Measurements from ENCODE around the gene FCRLB. TPM values are rescaled to one million over a fixed set of nuclear protein-coding genes. Genes with fewer than 3 reads are reported as not detected.

The FCRLB gene
- total and polyA plus RNA-seq, 4 donors = 0.33 to 2.9 (median 0.57) TPM

DNA sequence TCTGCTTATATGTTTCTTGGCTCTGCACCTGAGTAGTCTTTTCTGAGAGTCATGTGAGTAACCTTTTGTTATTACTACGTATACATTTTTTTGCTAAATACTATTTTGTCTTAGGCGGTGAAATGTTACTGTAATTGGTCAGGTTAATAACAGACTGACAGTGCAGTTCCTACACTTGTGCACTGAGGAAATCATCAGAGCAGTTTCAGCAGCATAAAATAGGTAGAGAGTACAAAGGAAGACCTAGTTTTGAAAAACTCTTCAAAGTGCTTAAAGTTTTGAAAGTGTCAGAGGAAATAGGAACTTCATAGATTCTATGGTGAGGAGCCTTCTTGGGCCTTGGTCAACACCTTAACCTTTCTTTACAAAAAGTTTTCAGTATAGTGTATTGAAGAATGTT, 55.9 kb downstream of the FCRLB start:
- Histone ChIP-seq H3K27me3 (ENCODE audit: control insufficient read depth in 4 of 4, insufficient read depth in 4 of 4, low read length in 3 of 4) (no peaks in the 10 kb centered on the region), H3K9ac (ENCODE audit: low read depth in 1 of 2, low read length in 2 of 2) (no peak overlapping the region), H3K9me3 (ENCODE audit: control insufficient read depth in 4 of 4, low read length in 3 of 4) (no peaks in the 10 kb centered on the region), H3K27ac (ENCODE audit: low read depth in 1 of 2, low read length in 2 of 2) (no peak overlapping the region), H3K4me3 (ENCODE audit: low read depth in 1 of 3, low read length in 3 of 3) (no peak overlapping the region), H3K4me1 (ENCODE audit: control insufficient read depth in 4 of 4, insufficient read depth in 4 of 4, low read length in 3 of 4) (peaks cover 0 to 9% (median 2%) of the 10 kb centered on the region in 4 donors), H3K36me3 (ENCODE audit: control insufficient read depth in 4 of 4, insufficient read depth in 3 of 4, low read depth in 1 of 4, low read length in 3 of 4) (peaks cover 0 to 11% (median 7%) of the 10 kb centered on the region in 4 donors)
- TF ChIP-seq SP1 (IDR thresholded peaks at IDR 0.05) (no peak), JUND (IDR thresholded peaks at IDR 0.05) (no peak), EGR1 (IDR thresholded peaks at IDR 0.05; ENCODE audit: low read depth in 2 of 2) (no peak), FOXA1 (IDR thresholded peaks at IDR 0.05) (no peak), GABPA (IDR thresholded peaks at IDR 0.05 in 1 of 2, conservative IDR thresholded peaks at IDR 0.05 in 1 of 2) (no peak), RAD21 (IDR thresholded peaks at IDR 0.05) (no peak), TAF1 (conservative IDR thresholded peaks at IDR 0.05) (no peak), RXRA (IDR thresholded peaks at IDR 0.05) (no peak), HNF4G (IDR thresholded peaks at IDR 0.05) (no peak), NR2F2 (IDR thresholded peaks at IDR 0.05) (no peak), HNF4A (conservative IDR thresholded peaks at IDR 0.05) (no peak), FOXA2 (IDR thresholded peaks at IDR 0.05) (no peak), YY1 (IDR thresholded peaks at IDR 0.05) (no peak)
- TF ChIP-seq, protein P1, sequence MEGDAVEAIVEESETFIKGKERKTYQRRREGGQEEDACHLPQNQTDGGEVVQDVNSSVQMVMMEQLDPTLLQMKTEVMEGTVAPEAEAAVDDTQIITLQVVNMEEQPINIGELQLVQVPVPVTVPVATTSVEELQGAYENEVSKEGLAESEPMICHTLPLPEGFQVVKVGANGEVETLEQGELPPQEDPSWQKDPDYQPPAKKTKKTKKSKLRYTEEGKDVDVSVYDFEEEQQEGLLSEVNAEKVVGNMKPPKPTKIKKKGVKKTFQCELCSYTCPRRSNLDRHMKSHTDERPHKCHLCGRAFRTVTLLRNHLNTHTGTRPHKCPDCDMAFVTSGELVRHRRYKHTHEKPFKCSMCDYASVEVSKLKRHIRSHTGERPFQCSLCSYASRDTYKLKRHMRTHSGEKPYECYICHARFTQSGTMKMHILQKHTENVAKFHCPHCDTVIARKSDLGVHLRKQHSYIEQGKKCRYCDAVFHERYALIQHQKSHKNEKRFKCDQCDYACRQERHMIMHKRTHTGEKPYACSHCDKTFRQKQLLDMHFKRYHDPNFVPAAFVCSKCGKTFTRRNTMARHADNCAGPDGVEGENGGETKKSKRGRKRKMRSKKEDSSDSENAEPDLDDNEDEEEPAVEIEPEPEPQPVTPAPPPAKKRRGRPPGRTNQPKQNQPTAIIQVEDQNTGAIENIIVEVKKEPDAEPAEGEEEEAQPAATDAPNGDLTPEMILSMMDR (IDR thresholded peaks at IDR 0.05; ENCODE audit: low read depth, low read length, missing input control) = no peak
- TF ChIP-seq, protein P2, sequence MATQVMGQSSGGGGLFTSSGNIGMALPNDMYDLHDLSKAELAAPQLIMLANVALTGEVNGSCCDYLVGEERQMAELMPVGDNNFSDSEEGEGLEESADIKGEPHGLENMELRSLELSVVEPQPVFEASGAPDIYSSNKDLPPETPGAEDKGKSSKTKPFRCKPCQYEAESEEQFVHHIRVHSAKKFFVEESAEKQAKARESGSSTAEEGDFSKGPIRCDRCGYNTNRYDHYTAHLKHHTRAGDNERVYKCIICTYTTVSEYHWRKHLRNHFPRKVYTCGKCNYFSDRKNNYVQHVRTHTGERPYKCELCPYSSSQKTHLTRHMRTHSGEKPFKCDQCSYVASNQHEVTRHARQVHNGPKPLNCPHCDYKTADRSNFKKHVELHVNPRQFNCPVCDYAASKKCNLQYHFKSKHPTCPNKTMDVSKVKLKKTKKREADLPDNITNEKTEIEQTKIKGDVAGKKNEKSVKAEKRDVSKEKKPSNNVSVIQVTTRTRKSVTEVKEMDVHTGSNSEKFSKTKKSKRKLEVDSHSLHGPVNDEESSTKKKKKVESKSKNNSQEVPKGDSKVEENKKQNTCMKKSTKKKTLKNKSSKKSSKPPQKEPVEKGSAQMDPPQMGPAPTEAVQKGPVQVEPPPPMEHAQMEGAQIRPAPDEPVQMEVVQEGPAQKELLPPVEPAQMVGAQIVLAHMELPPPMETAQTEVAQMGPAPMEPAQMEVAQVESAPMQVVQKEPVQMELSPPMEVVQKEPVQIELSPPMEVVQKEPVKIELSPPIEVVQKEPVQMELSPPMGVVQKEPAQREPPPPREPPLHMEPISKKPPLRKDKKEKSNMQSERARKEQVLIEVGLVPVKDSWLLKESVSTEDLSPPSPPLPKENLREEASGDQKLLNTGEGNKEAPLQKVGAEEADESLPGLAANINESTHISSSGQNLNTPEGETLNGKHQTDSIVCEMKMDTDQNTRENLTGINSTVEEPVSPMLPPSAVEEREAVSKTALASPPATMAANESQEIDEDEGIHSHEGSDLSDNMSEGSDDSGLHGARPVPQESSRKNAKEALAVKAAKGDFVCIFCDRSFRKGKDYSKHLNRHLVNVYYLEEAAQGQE (IDR thresholded peaks at IDR 0.05) = no peak
- TF ChIP-seq, protein P3, sequence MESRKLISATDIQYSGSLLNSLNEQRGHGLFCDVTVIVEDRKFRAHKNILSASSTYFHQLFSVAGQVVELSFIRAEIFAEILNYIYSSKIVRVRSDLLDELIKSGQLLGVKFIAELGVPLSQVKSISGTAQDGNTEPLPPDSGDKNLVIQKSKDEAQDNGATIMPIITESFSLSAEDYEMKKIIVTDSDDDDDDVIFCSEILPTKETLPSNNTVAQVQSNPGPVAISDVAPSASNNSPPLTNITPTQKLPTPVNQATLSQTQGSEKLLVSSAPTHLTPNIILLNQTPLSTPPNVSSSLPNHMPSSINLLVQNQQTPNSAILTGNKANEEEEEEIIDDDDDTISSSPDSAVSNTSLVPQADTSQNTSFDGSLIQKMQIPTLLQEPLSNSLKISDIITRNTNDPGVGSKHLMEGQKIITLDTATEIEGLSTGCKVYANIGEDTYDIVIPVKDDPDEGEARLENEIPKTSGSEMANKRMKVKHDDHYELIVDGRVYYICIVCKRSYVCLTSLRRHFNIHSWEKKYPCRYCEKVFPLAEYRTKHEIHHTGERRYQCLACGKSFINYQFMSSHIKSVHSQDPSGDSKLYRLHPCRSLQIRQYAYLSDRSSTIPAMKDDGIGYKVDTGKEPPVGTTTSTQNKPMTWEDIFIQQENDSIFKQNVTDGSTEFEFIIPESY (IDR thresholded peaks at IDR 0.05) = no peak
- TF ChIP-seq, protein P4, sequence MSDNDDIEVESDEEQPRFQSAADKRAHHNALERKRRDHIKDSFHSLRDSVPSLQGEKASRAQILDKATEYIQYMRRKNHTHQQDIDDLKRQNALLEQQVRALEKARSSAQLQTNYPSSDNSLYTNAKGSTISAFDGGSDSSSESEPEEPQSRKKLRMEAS (IDR thresholded peaks at IDR 0.05) = no peak
- TF ChIP-seq, protein P5, sequence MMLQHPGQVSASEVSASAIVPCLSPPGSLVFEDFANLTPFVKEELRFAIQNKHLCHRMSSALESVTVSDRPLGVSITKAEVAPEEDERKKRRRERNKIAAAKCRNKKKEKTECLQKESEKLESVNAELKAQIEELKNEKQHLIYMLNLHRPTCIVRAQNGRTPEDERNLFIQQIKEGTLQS (IDR thresholded peaks at IDR 0.05) = no peak
- 92% methylated on average over 2 of the region's 2 CpGs for WGBS
- no peak for DNase-seq (ENCODE audit: low spot score)

Small RNA genes lying within 50 kb of the gene (small RNA-seq; reads per million reads assigned to genes)
- gene RF00019 (not detected), gene RN7SL466P (not detected)

Other genes starting within 250 kb of the FCRLB start
- 10 to 100 TPM; 15.5 to 16.0 TPM for gene FCGR2A, start 216.1 kb upstream of the FCRLB start, total RNA-seq
- 1 to 10 TPM; 2.9 to 7.5 TPM for gene FCGR2A, start 216.1 kb upstream of the FCRLB start, polyA plus RNA-seq
- 1 to 10 TPM; 2.4 to 3.1 TPM for gene HSPA6, start 197.0 kb upstream of the FCRLB start, total RNA-seq
- gene HSPA6, start 197.0 kb upstream of the FCRLB start, polyA plus RNA-seq = under 1 TPM; 0.44 to 0.63 TPM
- 10 to 100 TPM; 37.7 to 70.1 TPM for gene FCGR3A, start 171.7 kb upstream of the FCRLB start, total RNA-seq
- 10 to 100 TPM in 1 of 2 donors, 1 to 10 TPM in 1; 9.8 to 60.7 TPM for gene FCGR3A, start 171.7 kb upstream of the FCRLB start, polyA plus RNA-seq
- gene FCGR3B, start 90.4 kb upstream of the FCRLB start, total RNA-seq = 1 to 10 TPM; 6.0 to 9.2 TPM
- gene FCGR3B, start 90.4 kb upstream of the FCRLB start, polyA plus RNA-seq = 1 to 10 TPM in 1 of 2 donors, under 1 TPM in 1; 0.64 to 2.2 TPM
- gene FCGR2B, start 58.4 kb upstream of the FCRLB start, total RNA-seq = 10 to 100 TPM in 1 of 2 donors, 1 to 10 TPM in 1; 7.9 to 31.6 TPM
- 10 to 100 TPM; 18.5 to 39.5 TPM for gene FCGR2B, start 58.4 kb upstream of the FCRLB start, polyA plus RNA-seq
- 1 to 10 TPM in 1 of 2 donors, under 1 TPM in 1; 0.33 to 3.3 TPM for gene FCRLA, start 14.3 kb upstream of the FCRLB start, total RNA-seq
- gene FCRLA, start 14.3 kb upstream of the FCRLB start, polyA plus RNA-seq = under 1 TPM; 0.06 to 0.25 TPM
- gene DUSP12, start 28.2 kb downstream of the FCRLB start, total RNA-seq = 10 to 100 TPM; 14.9 to 18.2 TPM
- gene DUSP12, start 28.2 kb downstream of the FCRLB start, polyA plus RNA-seq = 10 to 100 TPM in 1 of 2 donors, 1 to 10 TPM in 1; 7.9 to 10.1 TPM
- gene ATF6, start 44.8 kb downstream of the FCRLB start, total RNA-seq = 10 to 100 TPM; 16.5 to 22.5 TPM
- 10 to 100 TPM; 10.0 to 10.3 TPM for gene ATF6, start 44.8 kb downstream of the FCRLB start, polyA plus RNA-seq